Subcutaneous adipose tissue (tissue), 4 donors: ENCODE measurements around the gene ESPL1. TPM values are rescaled to one million over a fixed set of nuclear protein-coding genes. Genes with fewer than 3 reads are reported as not detected.

Source experiments
- CTCF ChIP-seq: fragments of 450-650 bp; IDR thresholded peaks from one replicate; pipeline ENCODE4 v1.5.1; 2016; ENCODE audit warnings: low read depth, mild to moderate bottlenecking, control low read depth, antibody characterized with exemption, moderate library complexity
- total RNA-seq, 4 donors: library from RNA; depleted of rRNA; stranded (reverse); fragments of >200 nt; gene quantifications; one replicate each; pipeline ENCODE4 v1.1.0, GENCODE V29; 2016

The ESPL1 gene
- 1 to 10 TPM in 2 of 4 donors, under 1 TPM in 1, not detected in 1; 0.38 to 2.4 (median 2.0) TPM for total RNA-seq

GRCh38 chr12:53267999-53268629, at the start of gene ESPL1:
Gene ESPL1, plus strand, starts transcription at chr12:53268299. Its CDS starts 468 bp downstream, at chr12:53268767.
- TF ChIP-seq CTCF, result no peak

GRCh38 chr12:53218551-53219291, 49.4 kb upstream of the ESPL1 start:
- no peak for TF ChIP-seq CTCF

- no peak for TF ChIP-seq CTCF
Measured at GRCh38 chr12:53219292-53219955, 48.7 kb upstream of the ESPL1 start.

- TF ChIP-seq CTCF, result no peak
Measured at GRCh38 chr12:53219956-53220693, 48.0 kb upstream of the ESPL1 start.

GRCh38 chr12:53220694-53221202, 47.4 kb upstream of the ESPL1 start:
- TF ChIP-seq CTCF, result no peak

GRCh38 chr12:53221203-53222080, 46.7 kb upstream of the ESPL1 start:
- no peak for TF ChIP-seq CTCF
